Coronary artery (tissue), 2 donors: ENCODE measurements around the gene RIT2.
"Not testable (repeated sequence)": the region's sequence is repeated elsewhere in the genome, so short reads cannot be mapped to it uniquely, and the experiment has no call there.

Experiments
- DNase-seq: peaks from one replicate; pipeline ENCODE4 v3.0.0-alpha.2; 2017; ENCODE audit warnings: low spot score
- H3K27ac ChIP-seq, 2 donors: fragments of 200-600 bp; sonication (generic); one replicate each; pipeline ENCODE4 v1.5.1; 2016 to 2019
- H3K4me3 ChIP-seq: fragments of 200-600 bp; sonication (generic); 2 replicates; pipeline ENCODE4 v1.5.1; 2016; ENCODE audit warnings: mild to moderate bottlenecking, moderate library complexity
- TF ChIP-seq, protein P1 (sequence below): fragments of 200-600 bp; sonication (generic); IDR thresholded peaks from one replicate; pipeline ENCODE4 v1.5.1; 2019; ENCODE audit warnings: antibody characterized with exemption

The RIT2 gene

DNA sequence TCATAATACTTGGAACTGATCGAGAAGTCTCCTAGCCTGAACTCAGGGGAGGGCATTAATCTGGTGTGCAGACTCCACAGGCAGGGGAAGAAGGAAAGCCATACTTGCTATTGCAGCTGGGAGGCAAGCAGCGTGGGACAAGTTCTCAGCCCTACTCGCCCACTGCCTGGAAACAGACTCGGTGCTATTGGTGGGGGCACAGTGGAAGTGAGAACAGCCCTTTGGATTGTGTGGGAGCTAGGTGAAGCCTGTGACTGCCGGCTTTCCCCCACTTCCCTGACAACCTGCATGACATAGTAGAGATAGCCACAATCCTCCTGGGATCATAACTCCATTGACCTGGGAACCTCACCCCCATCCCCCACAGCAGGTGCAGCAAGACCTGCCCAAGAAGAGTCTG lies 301.3 kb downstream of the RIT2 start:
- TF ChIP-seq, protein P1, sequence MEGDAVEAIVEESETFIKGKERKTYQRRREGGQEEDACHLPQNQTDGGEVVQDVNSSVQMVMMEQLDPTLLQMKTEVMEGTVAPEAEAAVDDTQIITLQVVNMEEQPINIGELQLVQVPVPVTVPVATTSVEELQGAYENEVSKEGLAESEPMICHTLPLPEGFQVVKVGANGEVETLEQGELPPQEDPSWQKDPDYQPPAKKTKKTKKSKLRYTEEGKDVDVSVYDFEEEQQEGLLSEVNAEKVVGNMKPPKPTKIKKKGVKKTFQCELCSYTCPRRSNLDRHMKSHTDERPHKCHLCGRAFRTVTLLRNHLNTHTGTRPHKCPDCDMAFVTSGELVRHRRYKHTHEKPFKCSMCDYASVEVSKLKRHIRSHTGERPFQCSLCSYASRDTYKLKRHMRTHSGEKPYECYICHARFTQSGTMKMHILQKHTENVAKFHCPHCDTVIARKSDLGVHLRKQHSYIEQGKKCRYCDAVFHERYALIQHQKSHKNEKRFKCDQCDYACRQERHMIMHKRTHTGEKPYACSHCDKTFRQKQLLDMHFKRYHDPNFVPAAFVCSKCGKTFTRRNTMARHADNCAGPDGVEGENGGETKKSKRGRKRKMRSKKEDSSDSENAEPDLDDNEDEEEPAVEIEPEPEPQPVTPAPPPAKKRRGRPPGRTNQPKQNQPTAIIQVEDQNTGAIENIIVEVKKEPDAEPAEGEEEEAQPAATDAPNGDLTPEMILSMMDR, result no peak
- H3K4me3 ChIP-seq, result no peak overlapping the region
- DNase-seq, result no peak

DNA sequence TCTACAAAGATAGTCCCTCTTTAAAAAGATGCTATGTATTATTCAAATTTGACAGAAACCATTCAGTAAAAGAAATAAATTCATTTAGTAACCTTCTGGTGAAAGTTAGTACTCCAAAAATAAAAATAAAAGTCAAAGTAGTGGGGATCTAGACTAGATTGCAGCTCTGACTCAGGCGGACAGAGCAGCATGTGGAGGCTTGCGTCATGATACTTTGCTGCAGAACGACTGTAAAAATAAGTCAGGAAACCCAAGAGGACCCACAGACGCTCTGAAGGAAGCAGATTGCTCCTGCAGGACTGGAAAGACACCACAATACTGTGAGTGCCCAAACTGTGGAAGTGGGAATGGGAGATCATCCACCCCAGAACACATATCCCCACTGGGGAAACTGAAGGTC lies 301.9 kb downstream of the RIT2 start:
- DNase-seq, result no peak
- no peak overlapping the region for H3K4me3 ChIP-seq
- TF ChIP-seq, protein P1, result no peak
- H3K27ac ChIP-seq, result no peak overlapping the region

More for the DNA sequence above, 301.3 kb downstream of the RIT2 start:
- no peak overlapping the region for H3K27ac ChIP-seq

DNA sequence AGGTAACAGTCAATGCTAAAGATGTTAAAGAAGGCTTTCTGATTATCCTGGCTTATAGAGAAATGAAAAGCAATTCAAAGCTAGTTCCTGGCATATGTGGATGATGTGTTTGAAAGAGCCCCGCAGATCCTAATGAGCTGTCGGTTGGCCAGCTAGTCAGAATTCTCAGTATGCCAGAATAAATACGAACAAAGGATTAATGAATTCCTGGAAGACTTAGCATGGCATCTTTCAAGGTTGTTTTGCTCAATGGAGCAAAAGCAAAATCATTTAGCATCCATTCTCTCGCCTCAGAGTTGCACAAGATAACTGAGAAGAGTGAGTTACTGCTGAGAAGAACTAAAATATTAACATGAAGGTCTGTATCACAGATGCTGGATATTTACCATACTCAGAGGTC lies 307.6 kb downstream of the RIT2 start:
- Histone ChIP-seq H3K27ac (no peak overlapping the region), H3K4me3 (no peak overlapping the region)
- DNase-seq, result no peak
- TF ChIP-seq, protein P1, result no peak

DNA sequence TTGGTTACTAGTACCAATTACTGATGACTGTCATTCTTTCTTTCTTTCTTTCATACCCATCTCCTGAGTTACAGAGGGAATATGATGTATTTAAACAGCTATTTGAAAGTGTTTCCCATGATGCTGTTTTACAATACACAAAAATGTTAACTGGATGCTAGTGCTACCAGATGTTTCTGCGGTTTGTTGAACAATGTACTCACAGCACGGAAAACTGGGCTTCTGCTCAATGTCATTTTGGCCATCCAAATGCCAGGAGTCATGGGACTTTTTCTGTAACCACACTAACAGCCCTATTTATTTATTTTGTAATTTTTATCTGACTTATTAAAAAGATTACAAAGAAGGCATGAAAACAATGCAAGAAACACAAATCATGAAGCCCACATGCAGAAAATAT lies 313.8 kb downstream of the RIT2 start:
- Histone ChIP-seq H3K27ac (no peak overlapping the region), H3K4me3 (no peak overlapping the region)
- DNase-seq, result no peak
- TF ChIP-seq, protein P1, result no peak

DNA sequence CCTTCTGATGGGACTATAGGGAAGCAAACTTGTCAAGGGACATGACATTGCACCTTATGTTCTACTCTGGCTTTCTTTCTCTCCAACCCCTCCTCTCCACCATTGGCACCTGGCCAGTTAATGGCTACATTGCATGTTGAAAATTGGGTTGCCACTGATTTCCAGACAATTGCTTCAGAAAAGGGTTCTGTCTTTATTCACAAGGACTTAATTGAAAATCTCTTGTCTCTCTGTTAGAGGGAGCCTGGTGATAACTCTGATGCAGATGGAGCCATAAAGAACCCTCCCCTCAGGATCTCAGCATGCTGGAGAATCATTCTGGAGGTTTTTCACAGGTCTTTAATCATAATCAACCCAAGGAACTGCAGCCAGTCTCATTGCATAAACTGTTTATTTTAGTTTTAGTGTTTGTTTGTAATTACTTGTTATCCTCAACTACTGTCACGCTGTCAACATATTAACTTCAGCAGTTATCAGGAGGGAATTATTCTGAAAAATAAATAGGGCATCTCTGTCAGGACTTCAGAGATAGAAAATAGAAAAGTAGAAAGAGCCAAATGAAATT lies 316.8 kb downstream of the RIT2 start:
- no peak for DNase-seq
- Histone ChIP-seq H3K27ac (no peak overlapping the region), H3K4me3 (no peak overlapping the region)
- TF ChIP-seq, protein P1, result no peak

DNA sequence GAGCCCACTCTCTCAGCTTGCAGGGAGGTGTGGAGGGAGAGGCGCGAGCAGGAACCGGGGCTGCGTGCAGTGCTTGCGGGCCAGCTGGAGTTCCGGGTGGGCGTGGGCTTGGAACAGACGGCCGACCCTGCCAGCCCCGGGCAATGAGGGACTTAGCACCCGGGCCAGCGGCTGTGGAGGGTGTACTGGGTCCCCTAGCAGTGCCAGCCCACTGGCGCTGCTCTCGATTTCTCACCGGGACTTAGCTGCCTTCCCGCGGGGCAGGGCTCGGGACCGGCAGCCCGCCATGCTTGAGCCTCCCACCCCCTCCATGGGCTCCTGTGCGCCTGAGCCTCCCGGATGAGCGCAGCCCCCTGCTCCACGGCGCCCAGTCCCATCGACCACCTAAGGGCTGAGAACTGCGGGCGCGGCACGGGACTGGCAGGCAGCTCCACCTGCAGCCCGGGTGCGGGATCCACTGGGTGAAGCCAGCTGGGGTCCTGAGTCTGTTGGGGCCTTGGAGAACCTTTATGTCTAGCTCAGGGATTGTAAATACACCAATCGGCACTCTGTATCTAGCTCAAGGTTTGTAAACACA lies 320.2 kb downstream of the RIT2 start:
- not testable (repeated sequence) for H3K4me3 ChIP-seq, H3K27ac ChIP-seq, DNase-seq

DNA sequence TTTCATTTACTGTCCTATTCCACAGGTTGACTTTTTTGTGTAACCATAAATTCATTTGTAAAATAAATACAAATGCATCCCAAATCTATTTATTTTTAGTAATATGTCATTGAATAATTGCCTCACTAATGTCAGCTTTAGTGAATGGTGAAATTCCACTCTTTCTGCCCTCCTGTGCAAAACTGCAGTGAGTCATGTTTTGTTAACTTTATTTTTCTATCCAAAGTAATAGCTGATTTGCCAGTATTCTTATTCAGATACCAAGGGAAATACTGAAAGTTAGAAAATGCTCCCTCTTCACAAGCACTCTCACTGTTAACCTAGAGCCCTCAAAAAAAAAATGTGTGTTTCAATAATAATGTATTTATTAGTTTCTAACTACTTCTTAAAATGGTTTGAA lies 322.8 kb downstream of the RIT2 start:
- no peak for DNase-seq
- H3K27ac ChIP-seq, result no peak overlapping the region
- TF ChIP-seq, protein P1, result no peak
- H3K4me3 ChIP-seq, result no peak overlapping the region
